OCI-LY7 (cell line): ENCODE results near the gene M1AP. TPM values are rescaled to one million over a fixed set of nuclear protein-coding genes. Genes with fewer than 3 reads are reported as not detected.

ENCODE experiments used
- BruUV-seq: library from RNA; stranded (reverse); fragments of 400-500 nt; replicated peaks from 2 replicates; lab custom pipeline; 2021; lab: Mats Ljungman, UMichigan
- CTCF ChIA-PET: fragments of 300-600 bp; sonication (Branson Sonifier 250); formaldehyde crosslinking; loops from one replicate; lab custom pipeline; 2022; ENCODE audit warnings: antibody characterized with exemption; ENCODE audit not compliant: unreplicated experiment; lab: Charles Lee
- POLR2A ChIA-PET: fragments of 300-600 bp; sonication (Branson Sonifier 250); formaldehyde crosslinking; loops from one replicate; lab custom pipeline; 2022; ENCODE audit warnings: antibody characterized with exemption; lab: Charles Lee
- DNase-seq: peaks from one replicate; pipeline ENCODE4 v3.0.0-alpha.2; 2015; ENCODE audit warnings: low spot score
- H2AFZ ChIP-seq: fragments of 200-600 bp; sonication (generic), shearing (Covaris generic); 2 replicates; pipeline ENCODE4 v1.6.1; 2014; ENCODE audit warnings: mild to moderate bottlenecking, antibody characterized with exemption, low read length, moderate library complexity
- H3K27ac ChIP-seq: fragments of 200-600 bp; sonication (generic); 2 replicates; pipeline ENCODE4 v1.5.1; 2014; ENCODE audit warnings: mixed run types, low read depth, mild to moderate bottlenecking, moderate library complexity, low read length, inconsistent platforms; ENCODE audit not compliant: poor library complexity, severe bottlenecking
- H3K36me3 ChIP-seq: fragments of 200-600 bp; sonication (generic); 2 replicates; pipeline ENCODE4 v1.6.1; 2014; ENCODE audit warnings: mild to moderate bottlenecking, antibody characterized with exemption, low read length, moderate library complexity, mixed read lengths; ENCODE audit not compliant: insufficient read depth
- H3K4me1 ChIP-seq: fragments of 200-600 bp; sonication (generic); 2 replicates; pipeline ENCODE4 v1.5.1; 2014; ENCODE audit warnings: mild to moderate bottlenecking, low read length; ENCODE audit not compliant: insufficient read depth, poor library complexity, severe bottlenecking
- H3K4me2 ChIP-seq: fragments of 200-600 bp; sonication (generic); 2 replicates; pipeline ENCODE4 v1.6.1; 2014; ENCODE audit warnings: mild to moderate bottlenecking, low read length
- H3K4me3 ChIP-seq: fragments of 200-600 bp; sonication (generic); 2 replicates; pipeline ENCODE4 v1.5.1; 2014; ENCODE audit warnings: mild to moderate bottlenecking, low read depth, low read length; ENCODE audit not compliant: poor library complexity, severe bottlenecking
- H3K79me2 ChIP-seq: fragments of 200-600 bp; sonication (generic); 2 replicates; pipeline ENCODE4 v1.6.1; 2016; ENCODE audit warnings: low read depth, mild to moderate bottlenecking, low read length, moderate library complexity, mixed read lengths; ENCODE audit not compliant: insufficient read depth
- H3K9me2 ChIP-seq: fragments of 200-600 bp; sonication (generic); 2 replicates; pipeline ENCODE4 v1.6.1; 2016; ENCODE audit warnings: mild to moderate bottlenecking, low read length, mixed read lengths; ENCODE audit not compliant: insufficient read depth
- H3K9me3 ChIP-seq: fragments of 200-600 bp; sonication (generic); 2 replicates; pipeline ENCODE4 v1.6.1; 2014; ENCODE audit warnings: mild to moderate bottlenecking, mixed run types, low read length, mixed read lengths
- H4K20me1 ChIP-seq: fragments of 200-600 bp; sonication (generic); 2 replicates; pipeline ENCODE4 v1.6.1; 2014; ENCODE audit warnings: mild to moderate bottlenecking, antibody characterized with exemption, low read length, moderate library complexity, mixed read lengths; ENCODE audit not compliant: insufficient read depth
- CTCF ChIP-seq: fragments of 200-600 bp; sonication (generic); conservative IDR thresholded peaks from 2 replicates; pipeline ENCODE4 v1.5.1; 2014; ENCODE audit warnings: mild to moderate bottlenecking, antibody characterized with exemption, low read length, moderate library complexity, mixed read lengths
- EZH2phosphoT487 ChIP-seq: fragments of 200-600 bp; sonication (generic); IDR thresholded peaks from 2 replicates; pipeline ENCODE4 v1.6.1; 2018; ENCODE audit warnings: low read depth, borderline replicate concordance, mild to moderate bottlenecking, mixed run types, antibody characterized with exemption, low read length, moderate library complexity, mixed read lengths
- intact Hi-C: fragments of 100-400 bp; cut with micrococcal nuclease; formaldehyde crosslinking; loops from one replicate; pipeline ENCODE4 v1.10.0; 2022; ENCODE audit not compliant: unreplicated experiment
- total RNA-seq, 2 experiments: library from RNA; depleted of rRNA in 1 of 2; stranded (reverse); fragments of >200 nt in 1 of 2; shearing (Covaris generic) in 1 of 2; gene quantifications; 2 replicates each; pipeline ENCODE4 v1.2.3, GENCODE V29; 2014 to 2022

The M1AP gene
- total RNA-seq, 2 experiments from 2014 or later, result not detected

DNA sequence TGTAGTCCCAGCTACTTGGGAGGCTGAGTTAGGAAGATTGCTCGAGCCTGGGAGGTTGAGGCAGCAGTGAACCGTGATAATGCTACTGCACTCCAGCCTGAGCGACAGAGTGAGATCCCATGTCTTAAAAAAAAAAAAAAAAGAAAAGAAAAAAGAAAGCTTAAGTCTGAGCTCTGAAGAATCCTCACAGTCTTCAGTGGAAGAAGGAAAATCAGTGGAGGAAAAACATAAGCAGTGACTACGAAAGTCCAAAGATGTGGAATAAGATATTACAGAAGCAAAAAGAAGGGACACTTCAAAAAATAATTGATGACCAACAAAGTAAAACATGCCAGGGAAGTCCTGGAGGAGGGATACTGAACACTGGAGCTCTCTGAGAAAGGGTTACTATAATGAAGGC, 137.9 kb downstream of the M1AP start:
- peaks cover 21% of the 10 kb centered on the region for H3K4me1 ChIP-seq
- H3K4me2 ChIP-seq, result no peak overlapping the region

DNA sequence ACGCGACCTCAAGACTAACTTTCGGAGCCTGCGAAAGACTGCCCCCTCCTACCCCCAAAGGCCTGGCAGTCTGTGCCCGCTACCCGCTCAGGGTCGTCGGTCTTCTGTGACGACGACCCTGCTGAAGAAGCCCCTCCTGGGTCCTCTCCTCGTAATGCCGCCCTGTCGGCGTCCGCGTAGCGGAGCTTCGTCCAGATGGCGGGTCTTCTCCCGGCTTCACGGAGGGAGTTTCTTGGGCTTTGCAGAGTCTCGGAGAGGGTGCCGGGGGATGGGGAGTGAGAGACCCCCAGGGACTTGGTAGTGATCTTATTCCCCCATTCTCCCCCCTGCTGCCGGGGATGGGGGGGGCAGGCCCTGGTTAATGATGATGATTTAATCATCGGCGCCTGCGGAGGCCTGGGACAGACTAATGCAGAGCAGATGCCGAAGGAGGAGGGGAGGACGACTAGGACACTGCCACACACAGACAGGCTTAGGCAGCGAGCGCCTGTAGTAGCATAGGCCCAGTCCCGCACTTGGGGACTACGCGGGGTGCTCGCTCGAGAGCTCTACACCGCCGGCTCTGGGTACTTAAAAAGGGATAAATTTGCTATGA, 140.1 kb downstream of the M1AP start:
- H2AFZ ChIP-seq, result peak overlapping the region; percentile 95
- H3K27ac ChIP-seq, result peak overlapping the region; percentile 81
- intact Hi-C loops, result loop anchor here (1.0 kb wide), 3 partner anchors 21 to 79 kb away; partner anchors contain the start of genes AUP1, HTRA2 and TTC31
- BruUV-seq, result no TSS peak
- CTCF ChIA-PET, result interaction anchor here (1.2 to 1.4 kb wide), 2 partner anchors 14 to 24 kb away, joined by 3 to 4 read pairs; no protein-coding TSS in a partner anchor
- H3K9me3 ChIP-seq, result no peaks in the 10 kb centered on the region
- POLR2A ChIA-PET, result interaction anchor here (1.1 kb wide), 1 partner anchor 50 kb away, joined by 3 read pairs; the partner anchor contains the start of gene WBP1
- H3K9me2 ChIP-seq, result no peaks in the 10 kb centered on the region
- TF ChIP-seq EZH2phosphoT487, result no peak
- TF ChIP-seq CTCF, result no peak
- H4K20me1 ChIP-seq, result no peaks in the 10 kb centered on the region
- DNase-seq, result no peak
- H3K4me1 ChIP-seq, result peaks cover 21% of the 10 kb centered on the region
- peak overlapping the region; percentile 96 for H3K4me2 ChIP-seq
- H3K79me2 ChIP-seq, result peaks cover 5% of the 10 kb centered on the region; the same call in 1 of the 2 replicates
- H3K36me3 ChIP-seq, result peaks cover 15% of the 10 kb centered on the region
- peak overlapping the region; percentile 77 for H3K4me3 ChIP-seq

More for the DNA sequence above, 137.9 kb downstream of the M1AP start:
- H3K9me3 ChIP-seq, result no peaks in the 10 kb centered on the region
- peaks cover 5% of the 10 kb centered on the region; the same call in 1 of the 2 replicates for H3K79me2 ChIP-seq
- H3K36me3 ChIP-seq, result peaks cover 9% of the 10 kb centered on the region
- DNase-seq, result no peak
- intact Hi-C loops, result no loop called here
- CTCF ChIA-PET, result no interaction called here
- H3K9me2 ChIP-seq, result no peaks in the 10 kb centered on the region
- no peak overlapping the region for H3K27ac ChIP-seq
- H2AFZ ChIP-seq, result no peak overlapping the region
- POLR2A ChIA-PET, result interaction anchor here (0.8 to 2.9 kb wide), 5 partner anchors 10 to 773 kb away, joined by 3 to 14 read pairs (median 5); partner anchors contain the start of genes AUP1, HTRA2, INO80B and TPRKB
- TF ChIP-seq CTCF (no peak), EZH2phosphoT487 (no peak)
- no peak overlapping the region for H3K4me3 ChIP-seq
- no peaks in the 10 kb centered on the region for H4K20me1 ChIP-seq
- no TSS peak for BruUV-seq

Other genes starting within 250 kb of the M1AP start
- gene C2orf81, start 226.7 kb downstream of the M1AP start, total RNA-seq (2014; rRNA removed; shearing (Covaris generic)), result 3.2 and 5.5 TPM in 2 replicates
- 20.7 and 22.5 TPM in 2 replicates for gene C2orf81, start 226.7 kb downstream of the M1AP start, total RNA-seq (2022)
- gene WDR54, start 226.6 kb downstream of the M1AP start, total RNA-seq (2014; rRNA removed; shearing (Covaris generic)), result 55.5 and 64.7 TPM in 2 replicates
- gene WDR54, start 226.6 kb downstream of the M1AP start, total RNA-seq (2022), result 82.5 and 89.5 TPM in 2 replicates
- 1.3 and 2.3 TPM in 2 replicates for gene RTKN, start 206.4 kb downstream of the M1AP start, total RNA-seq (2014; rRNA removed; shearing (Covaris generic))
- gene RTKN, start 206.4 kb downstream of the M1AP start, total RNA-seq (2022), result 5.4 and 7.7 TPM in 2 replicates
- 29.2 and 38.7 TPM in 2 replicates for gene INO80B, start 193.2 kb downstream of the M1AP start, total RNA-seq (2014; rRNA removed; shearing (Covaris generic))
- 43.1 and 44.5 TPM in 2 replicates for gene INO80B, start 193.2 kb downstream of the M1AP start, total RNA-seq (2022)
- gene WBP1, start 189.9 kb downstream of the M1AP start, total RNA-seq (2014; rRNA removed; shearing (Covaris generic)), result 70.7 and 70.8 TPM in 2 replicates
- 68.8 and 83.8 TPM in 2 replicates for gene WBP1, start 189.9 kb downstream of the M1AP start, total RNA-seq (2022)
- gene MOGS, start 182.9 kb downstream of the M1AP start, total RNA-seq (2014; rRNA removed; shearing (Covaris generic)), result 46.9 and 51.3 TPM in 2 replicates
- 50.1 and 52.7 TPM in 2 replicates for gene MOGS, start 182.9 kb downstream of the M1AP start, total RNA-seq (2022)
- 46.1 and 85.7 TPM in 2 replicates for gene MRPL53, start 175.7 kb downstream of the M1AP start, total RNA-seq (2014; rRNA removed; shearing (Covaris generic))
- 90.0 and 102 TPM in 2 replicates for gene MRPL53, start 175.7 kb downstream of the M1AP start, total RNA-seq (2022)
- gene CCDC142, start 165.3 kb downstream of the M1AP start, total RNA-seq (2014; rRNA removed; shearing (Covaris generic)), result 52.3 and 53.0 TPM in 2 replicates
- gene CCDC142, start 165.3 kb downstream of the M1AP start, total RNA-seq (2022), result 42.5 and 52.0 TPM in 2 replicates
- gene TTC31, start 165.2 kb downstream of the M1AP start, total RNA-seq (2014; rRNA removed; shearing (Covaris generic)), result 34.6 and 49.5 TPM in 2 replicates
- gene TTC31, start 165.2 kb downstream of the M1AP start, total RNA-seq (2022), result 31.5 and 37.4 TPM in 2 replicates
- not detected in 2 replicates for gene LBX2, start 148.7 kb downstream of the M1AP start, total RNA-seq (2014; rRNA removed; shearing (Covaris generic))
- gene LBX2, start 148.7 kb downstream of the M1AP start, total RNA-seq (2022), result not detected in 2 replicates
- gene PCGF1, start 140.6 kb downstream of the M1AP start, total RNA-seq (2014; rRNA removed; shearing (Covaris generic)), result 9.9 and 16.7 TPM in 2 replicates
- gene PCGF1, start 140.6 kb downstream of the M1AP start, total RNA-seq (2022), result 15.9 and 21.5 TPM in 2 replicates
- gene TLX2, start 133.9 kb downstream of the M1AP start, total RNA-seq (2014; rRNA removed; shearing (Covaris generic)), result not detected in 2 replicates
- not detected in 2 replicates for gene TLX2, start 133.9 kb downstream of the M1AP start, total RNA-seq (2022)
- 0.32 and 0.54 TPM in 2 replicates for gene DQX1, start 122.1 kb downstream of the M1AP start, total RNA-seq (2014; rRNA removed; shearing (Covaris generic))
- gene DQX1, start 122.1 kb downstream of the M1AP start, total RNA-seq (2022), result 0.76 and 1.8 TPM in 2 replicates
- gene AUP1, start 118.6 kb downstream of the M1AP start, total RNA-seq (2014; rRNA removed; shearing (Covaris generic)), result 163 and 188 TPM in 2 replicates
- gene AUP1, start 118.6 kb downstream of the M1AP start, total RNA-seq (2022), result 121 and 122 TPM in 2 replicates
- 54.8 and 60.4 TPM in 2 replicates for gene HTRA2, start 118.4 kb downstream of the M1AP start, total RNA-seq (2014; rRNA removed; shearing (Covaris generic))
- 50.7 and 59.4 TPM in 2 replicates for gene HTRA2, start 118.4 kb downstream of the M1AP start, total RNA-seq (2022)
- gene LOXL3, start 94.4 kb downstream of the M1AP start, total RNA-seq (2014; rRNA removed; shearing (Covaris generic)), result 0.72 and 0.98 TPM in 2 replicates
- gene LOXL3, start 94.4 kb downstream of the M1AP start, total RNA-seq (2022), result 0.21 and 0.79 TPM in 2 replicates
- gene DOK1, start 93.6 kb downstream of the M1AP start, total RNA-seq (2014; rRNA removed; shearing (Covaris generic)), result 13.4 and 19.3 TPM in 2 replicates
- 9.5 and 9.7 TPM in 2 replicates for gene DOK1, start 93.6 kb downstream of the M1AP start, total RNA-seq (2022)
- gene SEMA4F, start 5.9 kb upstream of the M1AP start, total RNA-seq (2014; rRNA removed; shearing (Covaris generic)), result 2.3 and 3.4 TPM in 2 replicates
- 3.3 and 4.3 TPM in 2 replicates for gene SEMA4F, start 5.9 kb upstream of the M1AP start, total RNA-seq (2022)
- 8.6 and 11.8 TPM in 2 replicates for gene HK2, start 185.8 kb upstream of the M1AP start, total RNA-seq (2014; rRNA removed; shearing (Covaris generic))
- 30.2 and 50.5 TPM in 2 replicates for gene HK2, start 185.8 kb upstream of the M1AP start, total RNA-seq (2022)